Hematopoietic multipotent progenitor cell treated with erythropoietin and hydrocortisone succinate and interleukin-3 and kit ligand, for 4 days (in vitro differentiated cells): ENCODE data around the gene FOXF1.

Experiments
- DNase-seq: peaks from one replicate; pipeline ENCODE4 v3.0.0-alpha.2; 2015

FOXF1 gene

GRCh38 chr16:86510465-86511261, at the start of gene FOXF1:
TSS of gene FOXF1 (plus strand) at chr16:86510527. CDS start at chr16:86510570, 43 bp downstream.
- DNase-seq: peak; percentile 54

GRCh38 chr16:86461037-86461436, 49.3 kb upstream of the FOXF1 start:
- no peak for DNase-seq

GRCh38 chr16:86462334-86463084, 47.8 kb upstream of the FOXF1 start:
- DNase-seq: no peak

- no peak for DNase-seq
These were observed 46.3 kb upstream of the FOXF1 start for GRCh38 chr16:86464044-86464443.

GRCh38 chr16:86465434-86465833, 44.9 kb upstream of the FOXF1 start:
- no peak for DNase-seq

- DNase-seq: no peak
These were observed 43.5 kb upstream of the FOXF1 start for GRCh38 chr16:86466696-86467406.

GRCh38 chr16:86467490-86467889, 42.8 kb upstream of the FOXF1 start:
- no peak for DNase-seq

GRCh38 chr16:86470964-86471363, 39.4 kb upstream of the FOXF1 start:
- no peak for DNase-seq

- no peak for DNase-seq
These were observed 38.4 kb upstream of the FOXF1 start for GRCh38 chr16:86471896-86472295.

- no peak for DNase-seq
These were observed 38.0 kb upstream of the FOXF1 start for GRCh38 chr16:86472366-86472765.

- no peak for DNase-seq
These were observed 33.3 kb upstream of the FOXF1 start for GRCh38 chr16:86476956-86477534.

- no peak for DNase-seq
These were observed 32.7 kb upstream of the FOXF1 start for GRCh38 chr16:86477642-86478041.

- DNase-seq: no peak
These were observed 31.5 kb upstream of the FOXF1 start for GRCh38 chr16:86478779-86479178.

- DNase-seq: no peak
These were observed 30.9 kb upstream of the FOXF1 start for GRCh38 chr16:86479419-86479818.

- no peak for DNase-seq
These were observed 29.9 kb upstream of the FOXF1 start for GRCh38 chr16:86480444-86480843.

- no peak for DNase-seq
These were observed 28.7 kb upstream of the FOXF1 start for GRCh38 chr16:86481607-86482006.

GRCh38 chr16:86484240-86484639, 26.1 kb upstream of the FOXF1 start:
- no peak for DNase-seq

- no peak for DNase-seq
These were observed 24.6 kb upstream of the FOXF1 start for GRCh38 chr16:86485746-86486145.

GRCh38 chr16:86490859-86491639, 19.3 kb upstream of the FOXF1 start:
- DNase-seq: no peak

GRCh38 chr16:86491640-86492023, 18.7 kb upstream of the FOXF1 start:
- DNase-seq: no peak

GRCh38 chr16:86492267-86492960, 17.9 kb upstream of the FOXF1 start:
- no peak for DNase-seq
